Trophoblast cell (in vitro differentiated cells and primary cell): ENCODE data around the gene ZNF117.

Experiments
- DNase-seq, 2 donors: peaks; one replicate each; pipeline ENCODE4 v3.0.0-alpha.2; 2016
- H2AFZ ChIP-seq: 2 replicates; pipeline ENCODE4 v1.6.1; 2013; ENCODE audit warnings: low read length, moderate library complexity, mild to moderate bottlenecking; ENCODE audit not compliant: insufficient read depth, poor library complexity
- H2AK5ac ChIP-seq: 2 replicates; pipeline ENCODE4 v1.6.1; 2013; ENCODE audit warnings: mild to moderate bottlenecking, low read length
- H2BK120ac ChIP-seq: 2 replicates; pipeline ENCODE4 v1.6.1; 2013; ENCODE audit warnings: low read length, mild to moderate bottlenecking, moderate library complexity; ENCODE audit not compliant: insufficient read depth, poor library complexity
- H2BK12ac ChIP-seq: 2 replicates; pipeline ENCODE4 v1.6.1; 2013; ENCODE audit warnings: mild to moderate bottlenecking, low read length, moderate library complexity
- H2BK5ac ChIP-seq: 2 replicates; pipeline ENCODE4 v1.6.1; 2013; ENCODE audit warnings: low read length, low read depth, moderate library complexity, mild to moderate bottlenecking; ENCODE audit not compliant: poor library complexity
- H3K14ac ChIP-seq: 2 replicates; pipeline ENCODE4 v1.6.1; 2013; ENCODE audit warnings: mild to moderate bottlenecking, low read length
- H3K18ac ChIP-seq: 2 replicates; pipeline ENCODE4 v1.6.1; 2013; ENCODE audit warnings: mild to moderate bottlenecking, low read length
- H3K23ac ChIP-seq: 2 replicates; pipeline ENCODE4 v1.6.1; 2013; ENCODE audit warnings: low read length
- H3K27ac ChIP-seq: 2 replicates; pipeline ENCODE4 v1.5.1; 2013; ENCODE audit warnings: low read depth, mild to moderate bottlenecking, inconsistent platforms, low read length, moderate library complexity
- H3K27me3 ChIP-seq: 2 replicates; pipeline ENCODE4 v1.6.1; 2013; ENCODE audit warnings: inconsistent platforms, mild to moderate bottlenecking, low read length, moderate library complexity; ENCODE audit not compliant: insufficient read depth
- H3K36me3 ChIP-seq, 2 experiments: 1 replicate in 1 of 2; 2 replicates in 1 of 2; pipeline ENCODE4 v1.6.1; 2013; ENCODE audit warnings: low read length in 2 of 2, mild to moderate bottlenecking in 2 of 2, moderate library complexity in 1 of 2; ENCODE audit not compliant: insufficient read depth in 2 of 2, control insufficient read depth in 1 of 2
- H3K4ac ChIP-seq: 2 replicates; pipeline ENCODE4 v1.6.1; 2013; ENCODE audit warnings: low read depth, mild to moderate bottlenecking, low read length, moderate library complexity
- H3K4me1 ChIP-seq, 2 experiments: 1 replicate in 1 of 2; 2 replicates in 1 of 2; pipeline ENCODE4 v1.6.1; 2013; ENCODE audit warnings: low read length in 2 of 2, mild to moderate bottlenecking in 2 of 2, moderate library complexity in 1 of 2; ENCODE audit not compliant: insufficient read depth in 2 of 2, control insufficient read depth in 1 of 2
- H3K4me2 ChIP-seq: 2 replicates; pipeline ENCODE4 v1.6.1; 2013; ENCODE audit warnings: inconsistent platforms, mild to moderate bottlenecking, low read length, moderate library complexity
- H3K4me3 ChIP-seq: 2 replicates; pipeline ENCODE4 v1.5.1; 2013; ENCODE audit warnings: mild to moderate bottlenecking, low read depth, low read length, inconsistent platforms
- H3K79me1 ChIP-seq: one replicate; pipeline ENCODE4 v1.6.1; 2013; ENCODE audit warnings: low read length
- H3K79me2 ChIP-seq: 2 replicates; pipeline ENCODE4 v1.6.1; 2013; ENCODE audit warnings: low read length, mild to moderate bottlenecking; ENCODE audit not compliant: control insufficient read depth, insufficient read depth, poor library complexity
- H3K9ac ChIP-seq: 2 replicates; pipeline ENCODE4 v1.6.1; 2013; ENCODE audit warnings: mild to moderate bottlenecking, low read length
- H3K9me3 ChIP-seq: 2 replicates; pipeline ENCODE4 v1.6.1; 2013; ENCODE audit warnings: low read depth, mild to moderate bottlenecking, control low read depth, inconsistent platforms, low read length; ENCODE audit not compliant: insufficient read depth
- H4K12ac ChIP-seq: 2 replicates; pipeline ENCODE4 v1.6.1; 2013; ENCODE audit warnings: low read depth, mild to moderate bottlenecking, low read length, moderate library complexity
- H4K8ac ChIP-seq: 2 replicates; pipeline ENCODE4 v1.6.1; 2013; ENCODE audit warnings: low read depth, mild to moderate bottlenecking, low read length, moderate library complexity
- H4K91ac ChIP-seq: one replicate; pipeline ENCODE4 v1.6.1; 2013; ENCODE audit warnings: low read depth, mild to moderate bottlenecking, low read length, moderate library complexity
- WGBS: extraction: QIAGEN DNeasy Blood & Tissue Kit; methylation state at CpG from one replicate; pipeline ENCODE4 v1.1.7; 2013; ENCODE audit warnings: missing lambda C conversion rate; ENCODE audit not compliant: insufficient read length, insufficient coverage; ENCODE audit errors: extremely low coverage; 5-methylcytosine and 5-hydroxymethylcytosine counted together

ZNF117 gene

GRCh38 chr7:64996305-64996704 lies 5.5 kb upstream of the ZNF117 start:
- Histone ChIP-seq H3K14ac (no peak overlapping the region), H3K4ac (no peak overlapping the region), H3K79me2 (peaks cover 8% of the 10 kb centered on the region), H3K36me3 (peaks cover 47 to 64% of the 10 kb centered on the region in 2 experiments), H3K4me2 (no peak overlapping the region), H2BK5ac (no peak overlapping the region), H3K4me1 (peaks cover 17% of the 10 kb centered on the region in 2 experiments), H3K4me3 (no peak overlapping the region), H2AK5ac (no peak overlapping the region), H3K23ac (no peak overlapping the region), H2BK120ac (no peak overlapping the region), H4K91ac (no peak overlapping the region), H2AFZ (no peak overlapping the region), H4K8ac (no peak overlapping the region), H3K27ac (no peak overlapping the region), H4K12ac (no peak overlapping the region), H3K9ac (no peak overlapping the region), H3K18ac (no peak overlapping the region), H3K27me3 (no peaks in the 10 kb centered on the region), H2BK12ac (no peak overlapping the region), H3K9me3 (peaks cover 46% of the 10 kb centered on the region), H3K79me1 (peaks cover 7% of the 10 kb centered on the region)
- DNase-seq: no peak
- no CpG with 5 or more reads among the region's 2 CpGs for WGBS

GRCh38 chr7:64993901-64994300 lies 3.1 kb upstream of the ZNF117 start:
- H2BK5ac ChIP-seq: no peak overlapping the region
- no CpG with 5 or more reads among the region's 7 CpGs for WGBS

GRCh38 chr7:64992971-64993370 lies 2.1 kb upstream of the ZNF117 start:
- peaks cover 42% of the 10 kb centered on the region for H3K9me3 ChIP-seq
- H3K36me3 ChIP-seq: peaks cover 42 to 58% of the 10 kb centered on the region in 2 experiments
- no peak overlapping the region for H3K14ac ChIP-seq
- H3K4me1 ChIP-seq: peaks cover 7% of the 10 kb centered on the region in 2 experiments
- WGBS: no CpG with 5 or more reads among the region's 5 CpGs
- no peak overlapping the region for H3K27ac ChIP-seq
- H4K12ac ChIP-seq: no peak overlapping the region
- H3K4ac ChIP-seq: no peak overlapping the region
- no peak overlapping the region for H2BK120ac ChIP-seq
- H3K79me1 ChIP-seq: no peaks in the 10 kb centered on the region
- no peak overlapping the region for H2BK5ac ChIP-seq
- H2BK12ac ChIP-seq: no peak overlapping the region
- no peak overlapping the region for H2AK5ac ChIP-seq
- H3K4me3 ChIP-seq: no peak overlapping the region
- H2AFZ ChIP-seq: no peak overlapping the region
- no peak for DNase-seq
- H4K8ac ChIP-seq: no peak overlapping the region
- no peak overlapping the region for H3K9ac ChIP-seq
- no peaks in the 10 kb centered on the region for H3K79me2 ChIP-seq
- no peak overlapping the region for H3K23ac ChIP-seq
- no peak overlapping the region for H4K91ac ChIP-seq
- no peak overlapping the region for H3K18ac ChIP-seq
- no peaks in the 10 kb centered on the region for H3K27me3 ChIP-seq
- H3K4me2 ChIP-seq: no peak overlapping the region

More at GRCh38 chr7:64993901-64994300, 3.1 kb upstream of the ZNF117 start:
- H3K4me2 ChIP-seq: no peak overlapping the region
- no peak overlapping the region for H4K12ac ChIP-seq
- no peak overlapping the region for H3K27ac ChIP-seq
- H2AK5ac ChIP-seq: no peak overlapping the region
- H3K23ac ChIP-seq: no peak overlapping the region
- H3K9me3 ChIP-seq: peaks cover 46% of the 10 kb centered on the region
- no peak overlapping the region for H3K9ac ChIP-seq
- H2BK12ac ChIP-seq: no peak overlapping the region
- no peak overlapping the region for H2BK120ac ChIP-seq
- H3K36me3 ChIP-seq: peaks cover 46 to 62% of the 10 kb centered on the region in 2 experiments
- DNase-seq: no peak
- no peak overlapping the region for H4K8ac ChIP-seq
- H3K14ac ChIP-seq: no peak overlapping the region
- peaks cover 12 to 13% of the 10 kb centered on the region in 2 experiments for H3K4me1 ChIP-seq
- no peaks in the 10 kb centered on the region for H3K27me3 ChIP-seq
- H2AFZ ChIP-seq: no peak overlapping the region
- H3K4me3 ChIP-seq: no peak overlapping the region
- H3K4ac ChIP-seq: no peak overlapping the region
- H4K91ac ChIP-seq: no peak overlapping the region
- no peak overlapping the region for H3K18ac ChIP-seq
- peaks cover 3% of the 10 kb centered on the region for H3K79me2 ChIP-seq
- H3K79me1 ChIP-seq: peaks cover 4% of the 10 kb centered on the region

GRCh38 chr7:64990216-64990615 lies 620 bp downstream of the ZNF117 start:
- no peak overlapping the region for H4K8ac ChIP-seq
- H3K4ac ChIP-seq: no peak overlapping the region
- peak; percentile 16 to 71 for DNase-seq
- H3K18ac ChIP-seq: no peak overlapping the region
- no peak overlapping the region for H3K23ac ChIP-seq
- peaks cover 30 to 43% of the 10 kb centered on the region in 2 experiments for H3K36me3 ChIP-seq
- no peak overlapping the region for H2AK5ac ChIP-seq
- no peaks in the 10 kb centered on the region for H3K27me3 ChIP-seq
- H3K27ac ChIP-seq: no peak overlapping the region
- H3K4me2 ChIP-seq: no peak overlapping the region
- no CpG with 5 or more reads among the region's 7 CpGs for WGBS
- H4K12ac ChIP-seq: no peak overlapping the region
- no peak overlapping the region for H2BK5ac ChIP-seq
- H2BK12ac ChIP-seq: no peak overlapping the region
- H3K79me1 ChIP-seq: no peaks in the 10 kb centered on the region
- H3K4me3 ChIP-seq: no peak overlapping the region
- H2AFZ ChIP-seq: no peak overlapping the region
- no peaks in the 10 kb centered on the region for H3K79me2 ChIP-seq
- peaks cover 32% of the 10 kb centered on the region for H3K9me3 ChIP-seq
- H4K91ac ChIP-seq: no peak overlapping the region
- no peak overlapping the region for H3K9ac ChIP-seq
- no peak overlapping the region for H3K14ac ChIP-seq
- no peaks in the 10 kb centered on the region for H3K4me1 ChIP-seq
- H2BK120ac ChIP-seq: no peak overlapping the region
